Mesothelial cell of epicardium (in vitro differentiated cells): Measurements from ENCODE around the gene NUMBL. TPM values are rescaled to one million over a fixed set of nuclear protein-coding genes. Genes with fewer than 3 reads are reported as not detected.
A peak's percentile ranks its signal among the peaks of the same experiment; 100 is the strongest.

Source experiments
- DNase-seq, 2 experiments: peaks; one replicate each; pipeline ENCODE4 v3.0.0; 2021; ENCODE audit warnings: low spot score in 2 of 2; ENCODE audit not compliant: unreplicated experiment in 2 of 2
- H3K27ac Mint-ChIP-seq: 2 replicates; pipeline ENCODE4 v1.8.0; 2021; ENCODE audit warnings: mixed read lengths
- H3K27me3 Mint-ChIP-seq: 2 replicates; pipeline ENCODE4 v1.8.0; 2021; ENCODE audit warnings: low read depth, mixed read lengths
- H3K36me3 Mint-ChIP-seq: 2 replicates; pipeline ENCODE4 v1.8.0; 2021; ENCODE audit warnings: mixed read lengths
- H3K4me1 Mint-ChIP-seq: 2 replicates; pipeline ENCODE4 v1.8.0; 2021; ENCODE audit warnings: mixed read lengths
- H3K4me3 Mint-ChIP-seq: 2 replicates; pipeline ENCODE4 v1.8.0; 2021; ENCODE audit warnings: mild to moderate bottlenecking, moderate library complexity, mixed read lengths
- H3K9me3 Mint-ChIP-seq: 2 replicates; pipeline ENCODE4 v1.8.0; 2021; ENCODE audit warnings: mixed read lengths
- CTCF ChIP-seq: fragments of 200-600 bp; sonication (generic); IDR thresholded peaks from one replicate; pipeline ENCODE4 v1.5.0; 2021; ENCODE audit warnings: antibody characterized with exemption; ENCODE audit not compliant: unreplicated experiment
- total RNA-seq: library from RNA; stranded (reverse); gene quantifications from 3 replicates; pipeline ENCODE4 v1.2.1, GENCODE V29; 2021

Gene NUMBL
- total RNA-seq, 1 donor from 2014 or later, result 42.5 TPM

GRCh38 chr19:40695881-40696280, 5.4 kb upstream of the NUMBL start:
- Mint-ChIP-seq H3K4me1 (no peaks in the 10 kb centered on the region), H3K36me3 (peaks cover 26% of the 10 kb centered on the region), H3K27ac (no peak overlapping the region), H3K4me3 (no peak overlapping the region), H3K9me3 (no peaks in the 10 kb centered on the region), H3K27me3 (no peaks in the 10 kb centered on the region)
- TF ChIP-seq CTCF, result no peak
- DNase-seq, result no peak

- Mint-ChIP-seq H3K27ac (no peak overlapping the region), H3K4me1 (peaks cover 3% of the 10 kb centered on the region)
- no peak for DNase-seq
Observed at GRCh38 chr19:40693896-40694295, 3.4 kb upstream of the NUMBL start.

GRCh38 chr19:40693150-40693788, 2.8 kb upstream of the NUMBL start:
- Mint-ChIP-seq H3K4me1 (peaks cover 3% of the 10 kb centered on the region), H3K27me3 (no peaks in the 10 kb centered on the region), H3K9me3 (no peaks in the 10 kb centered on the region), H3K36me3 (peaks cover 18% of the 10 kb centered on the region), H3K27ac (no peak overlapping the region), H3K4me3 (no peak overlapping the region)
- TF ChIP-seq CTCF, result no peak
- DNase-seq, result no peak

More at GRCh38 chr19:40693896-40694295, 3.4 kb upstream of the NUMBL start:
- TF ChIP-seq CTCF, result no peak
- Mint-ChIP-seq H3K27me3 (no peaks in the 10 kb centered on the region), H3K4me3 (no peak overlapping the region), H3K9me3 (no peaks in the 10 kb centered on the region), H3K36me3 (peaks cover 20% of the 10 kb centered on the region)

GRCh38 chr19:40692212-40692551, 1.7 kb upstream of the NUMBL start:
- no peak for TF ChIP-seq CTCF
- Mint-ChIP-seq H3K9me3 (no peaks in the 10 kb centered on the region), H3K36me3 (peaks cover 16% of the 10 kb centered on the region), H3K4me1 (peaks cover 3% of the 10 kb centered on the region), H3K27ac (no peak overlapping the region), H3K4me3 (no peak overlapping the region), H3K27me3 (no peaks in the 10 kb centered on the region)
- DNase-seq, result no peak

- H3K27me3 Mint-ChIP-seq, result no peaks in the 10 kb centered on the region
- H3K36me3 Mint-ChIP-seq, result peaks cover 14% of the 10 kb centered on the region
- DNase-seq, result no peak
- H3K4me3 Mint-ChIP-seq, result peak overlapping the region; percentile 20
- no peaks in the 10 kb centered on the region for H3K9me3 Mint-ChIP-seq
- TF ChIP-seq CTCF, result no peak
- peak overlapping the region; percentile 64 for H3K27ac Mint-ChIP-seq
- H3K4me1 Mint-ChIP-seq, result peaks cover 3% of the 10 kb centered on the region
Observed at GRCh38 chr19:40691421-40692211, 1.2 kb upstream of the NUMBL start.
